Measurements from ENCODE around the gene FBXL7.

GRCh38 chr5:15791274-15791673, 291.3 kb downstream of the FBXL7 start:
- TF ChIP-seq CTCF (optimal IDR thresholded peaks at IDR 0.05 in 1 of 3, IDR thresholded peaks at IDR 0.05 in 1 of 3, conservative IDR thresholded peaks at IDR 0.05 in 1 of 3; ENCODE audit: extremely low read depth in 1 of 3, insufficient read depth in 2 of 3, low read length in 3 of 3) (no peak), EZH2 (IDR thresholded peaks at IDR 0.05; ENCODE audit: low read length) (no peak)
